Measurements from ENCODE around the gene YEATS2. TPM values are rescaled to one million over a fixed set of nuclear protein-coding genes. Genes with fewer than 3 reads are reported as not detected.

The YEATS2 gene
- polyA plus RNA-seq, 2 of the 4 experiments (the other 2 are of a cell fraction) = 11.2 to 15.3 TPM

- CTCF ChIA-PET = no interaction called here
- Histone ChIP-seq H3K4me2 (no peak overlapping the region), H3K27ac (no peak overlapping the region), H3K4me3 (no peak overlapping the region), H3K4me1 (no peaks in the 10 kb centered on the region), H3K9me3 (peaks cover 43% of the 10 kb centered on the region)
- no peak for FAIRE-seq
- no peak for ATAC-seq
- POLR2A ChIA-PET = no interaction called here
- WGBS (ENCODE audit: missing lambda C conversion rate) = 61% methylated on average over 6 of the region's 6 CpGs
- no peak for TF ChIP-seq NFE2L2 (conservative IDR thresholded peaks at IDR 0.05; ENCODE audit: low read length)
- TF ChIP-seq RNF2 (IDR thresholded peaks at IDR 0.05; ENCODE audit: borderline replicate concordance, low read depth) = no peak
- TF ChIP-seq HEYL (CRISPR knock-in tag; IDR thresholded peaks at IDR 0.05) = no peak
- TF ChIP-seq TFCP2L1 (CRISPR knock-in tag; IDR thresholded peaks at IDR 0.05) = no peak
- TF ChIP-seq, protein P1, sequence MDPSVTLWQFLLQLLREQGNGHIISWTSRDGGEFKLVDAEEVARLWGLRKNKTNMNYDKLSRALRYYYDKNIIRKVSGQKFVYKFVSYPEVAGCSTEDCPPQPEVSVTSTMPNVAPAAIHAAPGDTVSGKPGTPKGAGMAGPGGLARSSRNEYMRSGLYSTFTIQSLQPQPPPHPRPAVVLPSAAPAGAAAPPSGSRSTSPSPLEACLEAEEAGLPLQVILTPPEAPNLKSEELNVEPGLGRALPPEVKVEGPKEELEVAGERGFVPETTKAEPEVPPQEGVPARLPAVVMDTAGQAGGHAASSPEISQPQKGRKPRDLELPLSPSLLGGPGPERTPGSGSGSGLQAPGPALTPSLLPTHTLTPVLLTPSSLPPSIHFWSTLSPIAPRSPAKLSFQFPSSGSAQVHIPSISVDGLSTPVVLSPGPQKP (IDR thresholded peaks at IDR 0.05; ENCODE audit: low read depth, low read length) = no peak
- no peak for TF ChIP-seq GATA3 (IDR thresholded peaks at IDR 0.05; ENCODE audit: borderline replicate concordance)
- no peak for TF ChIP-seq RAD21 (conservative IDR thresholded peaks at IDR 0.05 in 1 of 2, IDR thresholded peaks at IDR 0.05 in 1 of 2)
- TF ChIP-seq NPAS2 (CRISPR knock-in tag; IDR thresholded peaks at IDR 0.05; ENCODE audit: borderline replicate concordance) = no peak
- no peak for TF ChIP-seq USF2 (IDR thresholded peaks at IDR 0.05)
- no peak for TF ChIP-seq RCOR1 (IDR thresholded peaks at IDR 0.05; ENCODE audit: low read depth, low read length)
- TF ChIP-seq HOXA7 (CRISPR knock-in tag; IDR thresholded peaks at IDR 0.05) = no peak
- no peak for TF ChIP-seq MAX (IDR thresholded peaks at IDR 0.05)
- TF ChIP-seq KDM1A (IDR thresholded peaks at IDR 0.05; ENCODE audit: low read depth) = no peak
- no peak for TF ChIP-seq HES2 (IDR thresholded peaks at IDR 0.05)
- no peak for TF ChIP-seq RARB (CRISPR knock-in tag; IDR thresholded peaks at IDR 0.05)
- no peak for TF ChIP-seq HDAC2 (IDR thresholded peaks at IDR 0.05)
- TF ChIP-seq PHF8 (IDR thresholded peaks at IDR 0.05; ENCODE audit: borderline replicate concordance, low read depth) = no peak
- TF ChIP-seq JUN (IDR thresholded peaks at IDR 0.05) = no peak
- DNase-seq (ENCODE audit: low read depth in 1 of 2, low spot score in 1 of 2) = peak in 1 of 2 experiments; percentile 23
Measured at GRCh38 chr3:183653209-183654064, 44.2 kb upstream of the YEATS2 start.

GRCh38 chr3:183654727-183655126, 42.9 kb upstream of the YEATS2 start:
- ATAC-seq (no peak), DNase-seq (ENCODE audit: low read depth in 1 of 2, low spot score in 1 of 2) (no peak), FAIRE-seq (no peak)
- Histone ChIP-seq H3K9me3 (peaks cover 43% of the 10 kb centered on the region), H3K4me2 (no peak overlapping the region), H3K4me3 (no peak overlapping the region), H3K27ac (no peak overlapping the region), H3K4me1 (no peaks in the 10 kb centered on the region)
- CTCF ChIA-PET = no interaction called here
- WGBS (ENCODE audit: missing lambda C conversion rate) = 82% methylated on average over 1 of the region's 1 CpG
- POLR2A ChIA-PET = no interaction called here
- TF ChIP-seq FOSL2 (IDR thresholded peaks at IDR 0.05) (no peak), FOSL2 (CRISPR knock-in tag; IDR thresholded peaks at IDR 0.05) (no peak), TP53 (CRISPR knock-in tag; IDR thresholded peaks at IDR 0.05) (no peak), ZSCAN20 (CRISPR knock-in tag; IDR thresholded peaks at IDR 0.05) (no peak), CBX2 (IDR thresholded peaks at IDR 0.05; ENCODE audit: borderline replicate concordance, low read depth) (no peak), HEYL (CRISPR knock-in tag; IDR thresholded peaks at IDR 0.05) (no peak), HOXB5 (CRISPR knock-in tag; IDR thresholded peaks at IDR 0.05) (no peak), ZNF302 (CRISPR knock-in tag; IDR thresholded peaks at IDR 0.05) (no peak), ESRRA (IDR thresholded peaks at IDR 0.05; ENCODE audit: borderline replicate concordance, low read length) (no peak), MAFK (IDR thresholded peaks at IDR 0.05; ENCODE audit: partially characterized antibody) (no peak)
- TF ChIP-seq, protein P2, sequence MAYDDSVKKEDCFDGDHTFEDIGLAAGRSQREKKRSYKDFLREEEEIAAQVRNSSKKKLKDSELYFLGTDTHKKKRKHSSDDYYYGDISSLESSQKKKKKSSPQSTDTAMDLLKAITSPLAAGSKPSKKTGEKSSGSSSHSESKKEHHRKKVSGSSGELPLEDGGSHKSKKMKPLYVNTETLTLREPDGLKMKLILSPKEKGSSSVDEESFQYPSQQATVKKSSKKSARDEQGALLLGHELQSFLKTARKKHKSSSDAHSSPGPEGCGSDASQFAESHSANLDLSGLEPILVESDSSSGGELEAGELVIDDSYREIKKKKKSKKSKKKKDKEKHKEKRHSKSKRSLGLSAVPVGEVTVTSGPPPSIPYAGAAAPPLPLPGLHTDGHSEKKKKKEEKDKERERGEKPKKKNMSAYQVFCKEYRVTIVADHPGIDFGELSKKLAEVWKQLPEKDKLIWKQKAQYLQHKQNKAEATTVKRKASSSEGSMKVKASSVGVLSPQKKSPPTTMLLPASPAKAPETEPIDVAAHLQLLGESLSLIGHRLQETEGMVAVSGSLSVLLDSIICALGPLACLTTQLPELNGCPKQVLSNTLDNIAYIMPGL (CRISPR knock-in tag; IDR thresholded peaks at IDR 0.05; ENCODE audit: borderline replicate concordance) = no peak
- TF ChIP-seq, protein P3, sequence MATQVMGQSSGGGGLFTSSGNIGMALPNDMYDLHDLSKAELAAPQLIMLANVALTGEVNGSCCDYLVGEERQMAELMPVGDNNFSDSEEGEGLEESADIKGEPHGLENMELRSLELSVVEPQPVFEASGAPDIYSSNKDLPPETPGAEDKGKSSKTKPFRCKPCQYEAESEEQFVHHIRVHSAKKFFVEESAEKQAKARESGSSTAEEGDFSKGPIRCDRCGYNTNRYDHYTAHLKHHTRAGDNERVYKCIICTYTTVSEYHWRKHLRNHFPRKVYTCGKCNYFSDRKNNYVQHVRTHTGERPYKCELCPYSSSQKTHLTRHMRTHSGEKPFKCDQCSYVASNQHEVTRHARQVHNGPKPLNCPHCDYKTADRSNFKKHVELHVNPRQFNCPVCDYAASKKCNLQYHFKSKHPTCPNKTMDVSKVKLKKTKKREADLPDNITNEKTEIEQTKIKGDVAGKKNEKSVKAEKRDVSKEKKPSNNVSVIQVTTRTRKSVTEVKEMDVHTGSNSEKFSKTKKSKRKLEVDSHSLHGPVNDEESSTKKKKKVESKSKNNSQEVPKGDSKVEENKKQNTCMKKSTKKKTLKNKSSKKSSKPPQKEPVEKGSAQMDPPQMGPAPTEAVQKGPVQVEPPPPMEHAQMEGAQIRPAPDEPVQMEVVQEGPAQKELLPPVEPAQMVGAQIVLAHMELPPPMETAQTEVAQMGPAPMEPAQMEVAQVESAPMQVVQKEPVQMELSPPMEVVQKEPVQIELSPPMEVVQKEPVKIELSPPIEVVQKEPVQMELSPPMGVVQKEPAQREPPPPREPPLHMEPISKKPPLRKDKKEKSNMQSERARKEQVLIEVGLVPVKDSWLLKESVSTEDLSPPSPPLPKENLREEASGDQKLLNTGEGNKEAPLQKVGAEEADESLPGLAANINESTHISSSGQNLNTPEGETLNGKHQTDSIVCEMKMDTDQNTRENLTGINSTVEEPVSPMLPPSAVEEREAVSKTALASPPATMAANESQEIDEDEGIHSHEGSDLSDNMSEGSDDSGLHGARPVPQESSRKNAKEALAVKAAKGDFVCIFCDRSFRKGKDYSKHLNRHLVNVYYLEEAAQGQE (IDR thresholded peaks at IDR 0.05) = no peak
- TF ChIP-seq, protein P1 (IDR thresholded peaks at IDR 0.05; ENCODE audit: low read depth, low read length) = no peak
